CD14-positive monocyte (primary cell): Measurements from ENCODE around the gene SLN. TPM values are rescaled to one million over a fixed set of nuclear protein-coding genes. Genes with fewer than 3 reads are reported as not detected.

Experiments used
- DNase-seq, 3 donors: peaks; one replicate each; pipeline ENCODE4 v3.0.0-alpha.2; 2011 to 2022
- H2AFZ ChIP-seq: 2 replicates; pipeline ENCODE4 v1.6.0; 2012; ENCODE audit warnings: mild to moderate bottlenecking, low read depth, low read length, inconsistent platforms; ENCODE audit not compliant: insufficient read depth, poor library complexity, severe bottlenecking
- H3K27ac ChIP-seq, 2 donors: 1 replicate in 1 of 2; 2 replicates in 1 of 2; pipeline ENCODE4 v1.5.1; 2012 to 2013; ENCODE audit warnings: low read length in 2 of 2, control low read depth in 1 of 2, inconsistent platforms in 1 of 2, low read depth in 1 of 2, mild to moderate bottlenecking in 1 of 2
- H3K27me3 ChIP-seq, 2 donors: one replicate each; pipeline versions ENCODE4 v1.6.0 to v1.6.1; 2011 to 2013; ENCODE audit warnings: low read length in 2 of 2; ENCODE audit not compliant: control insufficient read depth in 2 of 2, insufficient read depth in 2 of 2
- H3K36me3 ChIP-seq, 2 donors: replicated peaks in 1 of 2; 1 replicate in 1 of 2; 2 replicates in 1 of 2; pipeline versions ENCODE4 v1.5.1 to v1.6.1; 2012 to 2013; ENCODE audit warnings: low read length in 2 of 2, control low read depth in 1 of 2, inconsistent platforms in 1 of 2, mild to moderate bottlenecking in 1 of 2; ENCODE audit not compliant: insufficient read depth in 2 of 2, control insufficient read depth in 1 of 2
- H3K4me1 ChIP-seq, 2 donors: 1 replicate in 1 of 2; 2 replicates in 1 of 2; pipeline versions ENCODE4 v1.5.1 to v1.6.1; 2012 to 2013; ENCODE audit warnings: low read length in 2 of 2, control low read depth in 1 of 2, inconsistent platforms in 1 of 2, mild to moderate bottlenecking in 1 of 2, moderate library complexity in 1 of 2; ENCODE audit not compliant: insufficient read depth in 2 of 2, control insufficient read depth in 1 of 2
- H3K4me2 ChIP-seq: replicated peaks from 2 replicates; pipeline ENCODE3; 2012; ENCODE audit warnings: low read length, moderate library complexity, mild to moderate bottlenecking; ENCODE audit not compliant: poor library complexity, severe bottlenecking; ENCODE audit errors: extremely low read depth
- H3K4me3 ChIP-seq, 3 experiments: fragments of 200-600 bp in 1 of 3; sonication (generic) in 1 of 3; replicated peaks in 1 of 3; 1 replicate in 2 of 3; 2 replicates in 1 of 3; pipeline ENCODE4 v1.5.1; 2011 to 2013; ENCODE audit warnings: low read length in 3 of 3, mild to moderate bottlenecking in 3 of 3, control low read depth in 2 of 3, low read depth in 2 of 3, inconsistent platforms in 1 of 3, moderate library complexity in 1 of 3
- H3K79me2 ChIP-seq: 2 replicates; pipeline ENCODE4 v1.6.0; 2012; ENCODE audit warnings: mild to moderate bottlenecking, control low read depth, inconsistent platforms, low read length, moderate library complexity; ENCODE audit not compliant: insufficient read depth
- H3K9ac ChIP-seq: 2 replicates; pipeline ENCODE4 v1.6.0; 2017; ENCODE audit warnings: low read length, mild to moderate bottlenecking; ENCODE audit not compliant: insufficient read depth, poor library complexity, severe bottlenecking
- H3K9me3 ChIP-seq, 2 donors: replicated peaks in 1 of 2; 1 replicate in 1 of 2; 2 replicates in 1 of 2; pipeline versions ENCODE4 v1.5.1 to v1.6.1; 2012 to 2013; ENCODE audit warnings: low read length in 2 of 2, control low read depth in 1 of 2; ENCODE audit not compliant: control insufficient read depth in 1 of 2, insufficient read depth in 1 of 2
- H4K20me1 ChIP-seq: 2 replicates; pipeline ENCODE4 v1.6.0; 2012; ENCODE audit warnings: mild to moderate bottlenecking, low read length, control low read depth, moderate library complexity; ENCODE audit not compliant: insufficient read depth
- H3K27ac Mint-ChIP-seq, 7 donors: one replicate each; pipeline ENCODE4 v1.8.0; 2020; ENCODE audit warnings: mild to moderate bottlenecking in 7 of 7, mixed read lengths in 7 of 7, moderate library complexity in 6 of 7, inconsistent platforms in 2 of 7
- H3K27me3 Mint-ChIP-seq, 3 donors: one replicate each; pipeline ENCODE4 v1.8.0; 2021 to 2022; ENCODE audit warnings: low read depth in 3 of 3, mild to moderate bottlenecking in 3 of 3, mixed read lengths in 3 of 3, moderate library complexity in 3 of 3, inconsistent platforms in 1 of 3
- H3K36me3 Mint-ChIP-seq, 2 donors: one replicate each; pipeline ENCODE4 v1.8.0; 2020; ENCODE audit warnings: mixed read lengths in 2 of 2, inconsistent platforms in 1 of 2, mild to moderate bottlenecking in 1 of 2
- H3K4me1 Mint-ChIP-seq: one replicate; pipeline ENCODE4 v1.8.0; 2020; ENCODE audit warnings: mild to moderate bottlenecking, mixed read lengths
- H3K4me3 Mint-ChIP-seq, 2 donors: one replicate each; pipeline ENCODE4 v1.8.0; 2020; ENCODE audit warnings: mild to moderate bottlenecking in 2 of 2, mixed read lengths in 2 of 2, moderate library complexity in 1 of 2
- H3K9me3 Mint-ChIP-seq, 7 donors: one replicate each; pipeline ENCODE4 v1.8.0; 2020 to 2022; ENCODE audit warnings: mixed read lengths in 7 of 7, mild to moderate bottlenecking in 6 of 7, moderate library complexity in 6 of 7, inconsistent platforms in 2 of 7
- WGBS: methylation state at CpG from one replicate; pipeline ENCODE4 v1.1.5; 2013; ENCODE audit warnings: missing lambda C conversion rate; ENCODE audit not compliant: insufficient coverage; 5-methylcytosine and 5-hydroxymethylcytosine counted together
- intact Hi-C, 2 donors: fragments of 100-400 bp; cut with micrococcal nuclease; formaldehyde crosslinking; loops; one replicate each; pipeline versions ENCODE4 v1.15.0 to v1.15.1; 2023
- polyA plus RNA-seq, 3 donors: library from polyadenylated mRNA; depleted of rRNA in 1 of 3; unstranded in 2 of 3; stranded (reverse) in 1 of 3; fragments of 300-500 nt in 2 of 3; fragments of >200 nt in 1 of 3; fragmentation: Illumina TruSeq in 2 of 3; gene quantifications; 1 replicate in 2 of 3; 2 replicates in 1 of 3; pipeline ENCODE4 v1.2.3, GENCODE V29; 2012 to 2021
- TF ChIP-seq, protein P1 (sequence below): fragments of 200-600 bp; IDR thresholded peaks from one replicate; pipeline ENCODE4 v1.8.0; 2022; ENCODE audit warnings: antibody characterized with exemption, mild to moderate bottlenecking

Gene SLN
- polyA plus RNA-seq, 3 donors: not detected

DNA sequence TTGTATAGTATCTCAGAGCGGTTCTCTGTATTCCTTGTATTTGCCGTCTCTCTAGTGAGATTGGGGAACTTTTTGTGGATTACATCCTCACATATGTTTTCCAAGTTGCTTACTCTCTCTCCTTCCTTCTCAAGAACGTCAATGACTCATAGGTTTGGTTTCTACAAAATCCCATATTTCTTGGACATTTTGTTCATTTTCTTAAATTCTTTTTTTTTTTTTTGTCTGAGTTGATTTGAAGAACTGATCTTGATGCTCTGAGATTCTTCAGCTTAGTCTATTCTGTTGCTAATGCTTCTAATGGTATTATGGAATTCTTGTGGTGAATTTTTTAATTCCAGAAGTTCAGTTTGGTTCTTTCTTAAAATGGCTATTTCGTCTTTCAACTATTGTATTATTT is 28.4 kb upstream of the SLN start:
- TF ChIP-seq, protein P1, sequence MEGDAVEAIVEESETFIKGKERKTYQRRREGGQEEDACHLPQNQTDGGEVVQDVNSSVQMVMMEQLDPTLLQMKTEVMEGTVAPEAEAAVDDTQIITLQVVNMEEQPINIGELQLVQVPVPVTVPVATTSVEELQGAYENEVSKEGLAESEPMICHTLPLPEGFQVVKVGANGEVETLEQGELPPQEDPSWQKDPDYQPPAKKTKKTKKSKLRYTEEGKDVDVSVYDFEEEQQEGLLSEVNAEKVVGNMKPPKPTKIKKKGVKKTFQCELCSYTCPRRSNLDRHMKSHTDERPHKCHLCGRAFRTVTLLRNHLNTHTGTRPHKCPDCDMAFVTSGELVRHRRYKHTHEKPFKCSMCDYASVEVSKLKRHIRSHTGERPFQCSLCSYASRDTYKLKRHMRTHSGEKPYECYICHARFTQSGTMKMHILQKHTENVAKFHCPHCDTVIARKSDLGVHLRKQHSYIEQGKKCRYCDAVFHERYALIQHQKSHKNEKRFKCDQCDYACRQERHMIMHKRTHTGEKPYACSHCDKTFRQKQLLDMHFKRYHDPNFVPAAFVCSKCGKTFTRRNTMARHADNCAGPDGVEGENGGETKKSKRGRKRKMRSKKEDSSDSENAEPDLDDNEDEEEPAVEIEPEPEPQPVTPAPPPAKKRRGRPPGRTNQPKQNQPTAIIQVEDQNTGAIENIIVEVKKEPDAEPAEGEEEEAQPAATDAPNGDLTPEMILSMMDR: no peak
- Mint-ChIP-seq H3K27me3 (peaks cover 4 to 11% (median 5%) of the 10 kb centered on the region in 3 donors), H3K36me3 (no peaks in the 10 kb centered on the region), H3K4me1 (no peaks in the 10 kb centered on the region), H3K9me3 (peaks cover 0 to 3% (median 0%) of the 10 kb centered on the region in 7 donors), H3K4me3 (no peak overlapping the region), H3K27ac (no peak overlapping the region)
- Histone ChIP-seq H2AFZ (no peak overlapping the region), H3K9ac (no peak overlapping the region), H3K79me2 (no peaks in the 10 kb centered on the region), H3K27me3 (peaks cover 0 to 4% of the 10 kb centered on the region in 2 donors), H3K4me2 (no peak overlapping the region), H3K27ac (no peak overlapping the region), H4K20me1 (no peaks in the 10 kb centered on the region), H3K9me3 (no peaks in the 10 kb centered on the region), H3K36me3 (no peaks in the 10 kb centered on the region), H3K4me3 (no peak overlapping the region), H3K4me1 (no peaks in the 10 kb centered on the region)
- no peak for DNase-seq
- intact Hi-C loops: loop anchor here in 1 of 2 donors (5.0 kb wide), 1 partner anchor 157 kb away; no protein-coding TSS in a partner anchor
- WGBS: no CpG with 5 or more reads among the region's 4 CpGs

DNA sequence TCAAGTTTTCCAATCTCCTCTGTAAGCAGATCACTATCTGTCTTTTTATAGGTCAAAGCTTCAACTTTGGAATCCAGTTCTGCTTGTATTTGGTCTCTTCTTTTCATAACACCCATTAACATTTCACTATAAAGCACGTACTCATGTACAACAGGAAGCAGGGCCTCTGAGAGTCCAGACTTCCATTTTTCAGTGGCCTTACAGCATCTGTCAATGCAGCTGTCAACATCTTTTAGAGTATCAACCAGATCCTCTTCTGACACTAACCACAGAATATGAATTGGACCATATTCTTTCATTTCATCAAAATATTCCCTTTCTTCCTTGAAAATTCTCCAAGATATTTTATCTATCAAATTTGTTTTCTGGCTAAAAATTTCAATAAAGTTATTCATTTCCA is 24.7 kb upstream of the SLN start:
- TF ChIP-seq, protein P1: no peak
- Mint-ChIP-seq H3K27me3 (peaks cover 6 to 17% (median 8%) of the 10 kb centered on the region in 3 donors), H3K36me3 (no peaks in the 10 kb centered on the region), H3K9me3 (peaks cover 0 to 3% (median 0%) of the 10 kb centered on the region in 7 donors), H3K27ac (no peak overlapping the region), H3K4me1 (no peaks in the 10 kb centered on the region), H3K4me3 (no peak overlapping the region)
- no peaks in the 10 kb centered on the region for H3K36me3 ChIP-seq
- no peaks in the 10 kb centered on the region for H3K79me2 ChIP-seq
- no peak for DNase-seq
- 0% methylated on average over 1 of the region's 1 CpG for WGBS
- no peaks in the 10 kb centered on the region for H3K4me1 ChIP-seq
- no peaks in the 10 kb centered on the region for H3K9me3 ChIP-seq
- intact Hi-C loops: no loop called here
- no peaks in the 10 kb centered on the region for H4K20me1 ChIP-seq
- no peak overlapping the region for H3K9ac ChIP-seq
- H2AFZ ChIP-seq: no peak overlapping the region
- H3K27me3 ChIP-seq: peaks cover 0 to 6% of the 10 kb centered on the region in 2 donors
- no peak overlapping the region for H3K27ac ChIP-seq
- H3K4me2 ChIP-seq: no peak overlapping the region
- no peak overlapping the region for H3K4me3 ChIP-seq
